Measurements from ENCODE around the gene PPP1R14C.

GRCh38 chr6:150253489-150253888 lies 110.6 kb downstream of the PPP1R14C start:
- TF ChIP-seq ZFP30 (CRISPR knock-in tag; IDR thresholded peaks at IDR 0.05), result no peak
- no peak for TF ChIP-seq ZFP3 (CRISPR knock-in tag; IDR thresholded peaks at IDR 0.05)
- no peak for TF ChIP-seq ESRRG (CRISPR knock-in tag; IDR thresholded peaks at IDR 0.05)
- TF ChIP-seq PATZ1 (CRISPR knock-in tag; IDR thresholded peaks at IDR 0.05; ENCODE audit: borderline replicate concordance), result no peak
- TF ChIP-seq ZNF565 (CRISPR knock-in tag; conservative IDR thresholded peaks at IDR 0.05; ENCODE audit: low read depth), result no peak
